Measurements from ENCODE around the gene SDS. TPM values are rescaled to one million over a fixed set of nuclear protein-coding genes. Genes with fewer than 3 reads are reported as not detected.

SDS gene
- polyA plus RNA-seq, 3 donors, result 0.89 to 2.3 (median 1.1) TPM

DNA sequence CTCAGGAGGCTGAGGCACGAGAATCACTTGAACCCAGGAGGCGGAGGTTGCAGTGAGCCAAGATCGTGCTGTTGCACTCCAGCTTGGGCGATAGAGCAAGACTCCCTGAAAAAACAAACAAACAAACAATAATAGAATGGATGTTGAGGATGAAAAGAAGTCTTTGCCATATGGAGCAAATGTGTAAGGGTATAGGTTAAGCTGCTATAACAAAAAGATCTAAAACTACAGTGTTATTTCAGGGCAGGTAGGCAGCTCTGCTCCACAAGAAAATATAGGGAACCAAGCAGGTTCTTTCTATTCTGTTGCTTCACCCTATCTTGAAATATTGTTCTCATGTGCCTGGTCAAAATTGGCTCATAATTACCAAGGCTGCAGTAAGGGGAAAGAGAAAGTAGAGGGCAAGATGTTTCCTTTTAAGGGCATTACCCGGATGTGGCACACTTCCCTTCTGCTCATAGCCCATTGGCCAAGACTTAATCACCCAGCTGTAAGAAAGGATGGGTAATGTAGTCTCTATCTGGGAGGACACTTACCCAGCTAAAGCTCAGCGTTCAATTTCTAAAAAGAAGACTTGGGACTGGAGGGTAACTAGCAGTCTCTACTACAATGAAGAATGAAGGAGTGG, 42.0 kb upstream of the SDS start:
- TF ChIP-seq, protein P1, sequence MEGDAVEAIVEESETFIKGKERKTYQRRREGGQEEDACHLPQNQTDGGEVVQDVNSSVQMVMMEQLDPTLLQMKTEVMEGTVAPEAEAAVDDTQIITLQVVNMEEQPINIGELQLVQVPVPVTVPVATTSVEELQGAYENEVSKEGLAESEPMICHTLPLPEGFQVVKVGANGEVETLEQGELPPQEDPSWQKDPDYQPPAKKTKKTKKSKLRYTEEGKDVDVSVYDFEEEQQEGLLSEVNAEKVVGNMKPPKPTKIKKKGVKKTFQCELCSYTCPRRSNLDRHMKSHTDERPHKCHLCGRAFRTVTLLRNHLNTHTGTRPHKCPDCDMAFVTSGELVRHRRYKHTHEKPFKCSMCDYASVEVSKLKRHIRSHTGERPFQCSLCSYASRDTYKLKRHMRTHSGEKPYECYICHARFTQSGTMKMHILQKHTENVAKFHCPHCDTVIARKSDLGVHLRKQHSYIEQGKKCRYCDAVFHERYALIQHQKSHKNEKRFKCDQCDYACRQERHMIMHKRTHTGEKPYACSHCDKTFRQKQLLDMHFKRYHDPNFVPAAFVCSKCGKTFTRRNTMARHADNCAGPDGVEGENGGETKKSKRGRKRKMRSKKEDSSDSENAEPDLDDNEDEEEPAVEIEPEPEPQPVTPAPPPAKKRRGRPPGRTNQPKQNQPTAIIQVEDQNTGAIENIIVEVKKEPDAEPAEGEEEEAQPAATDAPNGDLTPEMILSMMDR (IDR thresholded peaks at IDR 0.05), result no peak
- Histone ChIP-seq H3K27me3 (ENCODE audit: control insufficient read depth in 2 of 2, insufficient read depth in 2 of 2, low read length in 2 of 2) (no peaks in the 10 kb centered on the region), H3K27ac (ENCODE audit: low read depth in 1 of 2, low read length in 2 of 2) (peak overlapping the region in 1 of 2 donors; percentile 4), H3K9ac (ENCODE audit: insufficient read depth, low read length, poor library complexity, severe bottlenecking) (no peak overlapping the region), H3K36me3 (replicated peaks in 1 of 2; ENCODE audit: control insufficient read depth in 1 of 2, insufficient read depth in 2 of 2, low read length in 2 of 2) (no peaks in the 10 kb centered on the region), H3K9me3 (replicated peaks in 1 of 2; ENCODE audit: control insufficient read depth in 1 of 2, insufficient read depth in 1 of 2, low read length in 2 of 2) (peaks cover 0 to 6% of the 10 kb centered on the region in 2 donors), H3K79me2 (ENCODE audit: insufficient read depth, low read length) (no peaks in the 10 kb centered on the region), H3K4me1 (ENCODE audit: control insufficient read depth in 1 of 2, insufficient read depth in 2 of 2, low read length in 2 of 2) (peaks cover 0 to 7% of the 10 kb centered on the region in 2 donors), H3K4me2 (replicated peaks; ENCODE audit: extremely low read depth, low read length, poor library complexity, severe bottlenecking) (no peak overlapping the region), H4K20me1 (ENCODE audit: insufficient read depth, low read length) (no peaks in the 10 kb centered on the region), H2AFZ (ENCODE audit: insufficient read depth, low read depth, low read length, poor library complexity, severe bottlenecking) (no peak overlapping the region), H3K4me3 (replicated peaks in 1 of 3; ENCODE audit: low read depth in 2 of 3, low read length in 3 of 3) (no peak overlapping the region)
- peak; percentile 72 to 82 (median 72) for DNase-seq
- Mint-ChIP-seq H3K36me3 (no peaks in the 10 kb centered on the region), H3K4me1 (peaks cover 20% of the 10 kb centered on the region), H3K4me3 (no peak overlapping the region), H3K9me3 (peaks cover 0 to 12% (median 9%) of the 10 kb centered on the region in 7 donors), H3K27me3 (ENCODE audit: low read depth in 3 of 3) (peaks cover 12 to 26% (median 21%) of the 10 kb centered on the region in 3 donors), H3K27ac (peak overlapping the region in 6 of 7 donors; percentile 6 to 83 (median 74))
- intact Hi-C loops (cut with micrococcal nuclease), result no loop called here
- WGBS (ENCODE audit: insufficient coverage), result no CpG with 5 or more reads among the region's 6 CpGs

DNA sequence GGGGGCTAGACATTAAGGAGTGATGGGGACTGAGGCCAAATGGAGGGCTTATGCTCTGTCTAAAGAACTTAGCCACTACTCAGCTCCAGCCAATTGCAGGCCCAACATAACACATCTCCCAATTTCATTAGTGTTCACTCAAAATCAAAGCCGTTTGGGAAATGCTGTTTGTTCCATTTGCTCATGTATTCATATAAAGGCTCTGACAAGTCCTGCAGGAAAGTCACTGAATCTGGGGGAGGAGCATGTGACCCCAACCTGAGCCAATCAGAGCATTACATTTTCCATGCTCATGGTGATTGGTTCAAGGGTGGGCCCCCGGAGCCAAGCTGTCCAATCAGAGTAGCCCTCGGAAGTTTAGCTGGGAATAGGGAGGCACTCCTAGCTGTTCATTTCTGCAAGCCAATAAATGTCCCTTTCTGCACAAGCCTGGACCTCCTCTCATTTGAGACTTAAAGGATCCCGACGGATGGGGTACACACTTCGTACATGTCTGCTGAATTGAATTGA, 39.4 kb upstream of the SDS start:
- Mint-ChIP-seq H3K27me3 (ENCODE audit: low read depth in 3 of 3) (peaks cover 13 to 18% (median 14%) of the 10 kb centered on the region in 3 donors), H3K9me3 (peaks cover 0 to 12% (median 9%) of the 10 kb centered on the region in 7 donors), H3K27ac (no peak overlapping the region), H3K4me3 (no peak overlapping the region), H3K36me3 (no peaks in the 10 kb centered on the region), H3K4me1 (peaks cover 15% of the 10 kb centered on the region)
- WGBS (ENCODE audit: insufficient coverage), result 95% methylated on average over 4 of the region's 6 CpGs
- no peak overlapping the region for H3K4me2 ChIP-seq (replicated peaks; ENCODE audit: extremely low read depth, low read length, poor library complexity, severe bottlenecking)
- no peak overlapping the region for H3K4me3 ChIP-seq (replicated peaks in 1 of 3; ENCODE audit: low read depth in 2 of 3, low read length in 3 of 3)
- peaks cover 0 to 6% of the 10 kb centered on the region in 2 donors for H3K9me3 ChIP-seq (replicated peaks in 1 of 2; ENCODE audit: control insufficient read depth in 1 of 2, insufficient read depth in 1 of 2, low read length in 2 of 2)
- no peak overlapping the region for H2AFZ ChIP-seq (ENCODE audit: insufficient read depth, low read depth, low read length, poor library complexity, severe bottlenecking)
- H3K27me3 ChIP-seq (ENCODE audit: control insufficient read depth in 2 of 2, insufficient read depth in 2 of 2, low read length in 2 of 2), result no peaks in the 10 kb centered on the region
- H3K4me1 ChIP-seq (ENCODE audit: control insufficient read depth in 1 of 2, insufficient read depth in 2 of 2, low read length in 2 of 2), result peaks cover 0 to 7% of the 10 kb centered on the region in 2 donors
- DNase-seq, result no peak
- no peaks in the 10 kb centered on the region for H4K20me1 ChIP-seq (ENCODE audit: insufficient read depth, low read length)
- H3K9ac ChIP-seq (ENCODE audit: insufficient read depth, low read length, poor library complexity, severe bottlenecking), result no peak overlapping the region
- no peaks in the 10 kb centered on the region for H3K36me3 ChIP-seq (replicated peaks in 1 of 2; ENCODE audit: control insufficient read depth in 1 of 2, insufficient read depth in 2 of 2, low read length in 2 of 2)
- intact Hi-C loops (cut with micrococcal nuclease), result no loop called here
- no peaks in the 10 kb centered on the region for H3K79me2 ChIP-seq (ENCODE audit: insufficient read depth, low read length)
- TF ChIP-seq, protein P1 (IDR thresholded peaks at IDR 0.05), result no peak
- H3K27ac ChIP-seq (ENCODE audit: low read depth in 1 of 2, low read length in 2 of 2), result no peak overlapping the region

All from CD14-positive monocyte (primary cell).